ENCODE results near the gene SKI. TPM values are rescaled to one million over a fixed set of nuclear protein-coding genes. Genes with fewer than 3 reads are reported as not detected.
A peak's percentile ranks its signal among the peaks of the same experiment; 100 is the strongest.
"Not testable (repeated sequence)": the region's sequence is repeated elsewhere in the genome, so short reads cannot be mapped to it uniquely, and the experiment has no call there.

SKI gene
- total RNA-seq, 1 donor from 2014 or later, result 116 TPM

DNA sequence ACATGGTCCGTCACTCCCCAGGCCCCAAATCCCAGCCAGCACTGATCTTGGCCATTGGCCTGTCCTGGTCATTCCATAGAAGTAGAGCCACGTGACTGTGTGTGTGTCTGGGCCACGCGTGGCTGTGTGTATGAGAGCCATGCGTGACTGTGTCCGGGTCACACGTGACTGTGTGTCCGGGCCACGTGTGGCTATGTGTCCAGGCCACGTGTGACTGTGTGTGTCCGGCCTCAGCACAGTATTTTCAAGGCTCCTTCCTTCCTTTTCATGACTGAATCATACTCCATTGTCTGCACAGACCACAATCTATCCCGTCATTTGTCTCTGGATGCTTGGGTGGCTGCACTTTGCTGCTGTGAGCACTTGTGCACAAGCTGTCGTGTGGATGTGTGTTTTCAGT lies 67.4 kb downstream of the SKI start:
- Mint-ChIP-seq H3K4me3 (ENCODE audit: unreplicated experiment) (no peak overlapping the region), H3K4me1 (ENCODE audit: low read depth) (peaks cover 54% of the 10 kb centered on the region), H3K27ac (ENCODE audit: unreplicated experiment) (no peak overlapping the region), H3K27me3 (ENCODE audit: low read depth) (no peaks in the 10 kb centered on the region), H3K9me3 (ENCODE audit: low read depth) (no peaks in the 10 kb centered on the region), H3K36me3 (ENCODE audit: low read depth) (no peaks in the 10 kb centered on the region)
- TF ChIP-seq, protein P1, sequence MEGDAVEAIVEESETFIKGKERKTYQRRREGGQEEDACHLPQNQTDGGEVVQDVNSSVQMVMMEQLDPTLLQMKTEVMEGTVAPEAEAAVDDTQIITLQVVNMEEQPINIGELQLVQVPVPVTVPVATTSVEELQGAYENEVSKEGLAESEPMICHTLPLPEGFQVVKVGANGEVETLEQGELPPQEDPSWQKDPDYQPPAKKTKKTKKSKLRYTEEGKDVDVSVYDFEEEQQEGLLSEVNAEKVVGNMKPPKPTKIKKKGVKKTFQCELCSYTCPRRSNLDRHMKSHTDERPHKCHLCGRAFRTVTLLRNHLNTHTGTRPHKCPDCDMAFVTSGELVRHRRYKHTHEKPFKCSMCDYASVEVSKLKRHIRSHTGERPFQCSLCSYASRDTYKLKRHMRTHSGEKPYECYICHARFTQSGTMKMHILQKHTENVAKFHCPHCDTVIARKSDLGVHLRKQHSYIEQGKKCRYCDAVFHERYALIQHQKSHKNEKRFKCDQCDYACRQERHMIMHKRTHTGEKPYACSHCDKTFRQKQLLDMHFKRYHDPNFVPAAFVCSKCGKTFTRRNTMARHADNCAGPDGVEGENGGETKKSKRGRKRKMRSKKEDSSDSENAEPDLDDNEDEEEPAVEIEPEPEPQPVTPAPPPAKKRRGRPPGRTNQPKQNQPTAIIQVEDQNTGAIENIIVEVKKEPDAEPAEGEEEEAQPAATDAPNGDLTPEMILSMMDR (IDR thresholded peaks at IDR 0.05), result no peak
- no peak for DNase-seq (ENCODE audit: low spot score)

- not testable (repeated sequence) for H3K36me3 Mint-ChIP-seq (ENCODE audit: low read depth); H3K9me3 Mint-ChIP-seq (ENCODE audit: low read depth); H3K4me3 Mint-ChIP-seq (ENCODE audit: unreplicated experiment); H3K27ac Mint-ChIP-seq (ENCODE audit: unreplicated experiment); DNase-seq (ENCODE audit: low spot score); H3K27me3 Mint-ChIP-seq (ENCODE audit: low read depth)
- H3K4me1 Mint-ChIP-seq (ENCODE audit: low read depth), result peaks cover 53% of the 10 kb centered on the region
These were observed 68.1 kb downstream of the SKI start for GRCh38 chr1:2296211-2296610.

DNA sequence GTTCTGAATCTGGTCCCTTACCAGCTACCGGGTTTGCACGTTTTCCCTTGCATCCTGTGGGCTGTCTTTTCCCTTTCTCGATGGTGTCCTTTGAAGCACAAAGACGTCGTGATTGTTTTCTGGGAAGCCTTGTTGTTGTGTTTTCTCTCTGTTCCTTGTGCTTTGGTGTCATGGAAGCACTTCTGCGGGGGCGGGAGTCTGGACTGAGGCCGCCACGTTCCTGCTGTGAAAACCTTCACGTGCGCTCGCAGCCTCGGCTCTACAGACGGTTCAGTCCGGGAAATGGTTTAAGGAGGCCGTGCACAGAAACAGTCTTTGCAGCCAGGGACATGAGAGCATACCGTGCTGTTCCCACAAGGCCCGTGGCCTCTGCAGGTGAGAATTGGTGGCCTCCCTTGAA lies 68.5 kb downstream of the SKI start:
- H3K36me3 Mint-ChIP-seq (ENCODE audit: low read depth), result no peaks in the 10 kb centered on the region
- H3K27ac Mint-ChIP-seq (ENCODE audit: unreplicated experiment), result no peak overlapping the region
- no peaks in the 10 kb centered on the region for H3K27me3 Mint-ChIP-seq (ENCODE audit: low read depth)
- H3K4me3 Mint-ChIP-seq (ENCODE audit: unreplicated experiment), result no peak overlapping the region
- no peak for DNase-seq (ENCODE audit: low spot score)
- H3K9me3 Mint-ChIP-seq (ENCODE audit: low read depth), result no peaks in the 10 kb centered on the region
- peaks cover 53% of the 10 kb centered on the region for H3K4me1 Mint-ChIP-seq (ENCODE audit: low read depth)
- TF ChIP-seq, protein P1 (IDR thresholded peaks at IDR 0.05), result no peak

GRCh38 chr1:2297246-2298011 lies 69.3 kb downstream of the SKI start:
- H3K27ac Mint-ChIP-seq (ENCODE audit: unreplicated experiment), result no peak overlapping the region
- TF ChIP-seq, protein P1 (IDR thresholded peaks at IDR 0.05), result no peak
- H3K27me3 Mint-ChIP-seq (ENCODE audit: low read depth), result no peaks in the 10 kb centered on the region
- no peak overlapping the region for H3K4me3 Mint-ChIP-seq (ENCODE audit: unreplicated experiment)
- DNase-seq (ENCODE audit: low spot score), result no peak
- H3K36me3 Mint-ChIP-seq (ENCODE audit: low read depth), result no peaks in the 10 kb centered on the region
- no peaks in the 10 kb centered on the region for H3K9me3 Mint-ChIP-seq (ENCODE audit: low read depth)
- H3K4me1 Mint-ChIP-seq (ENCODE audit: low read depth), result peaks cover 52% of the 10 kb centered on the region

- TF ChIP-seq, protein P1 (IDR thresholded peaks at IDR 0.05), result no peak
- DNase-seq (ENCODE audit: low spot score), result no peak
- peaks cover 3% of the 10 kb centered on the region for H3K36me3 Mint-ChIP-seq (ENCODE audit: low read depth)
- peaks cover 49% of the 10 kb centered on the region for H3K4me1 Mint-ChIP-seq (ENCODE audit: low read depth)
- H3K27ac Mint-ChIP-seq (ENCODE audit: unreplicated experiment), result peak overlapping the region; percentile 63
- H3K9me3 Mint-ChIP-seq (ENCODE audit: low read depth), result no peaks in the 10 kb centered on the region
- H3K4me3 Mint-ChIP-seq (ENCODE audit: unreplicated experiment), result no peak overlapping the region
- H3K27me3 Mint-ChIP-seq (ENCODE audit: low read depth), result no peaks in the 10 kb centered on the region
These were observed 70.6 kb downstream of the SKI start for GRCh38 chr1:2298685-2299084.

DNA sequence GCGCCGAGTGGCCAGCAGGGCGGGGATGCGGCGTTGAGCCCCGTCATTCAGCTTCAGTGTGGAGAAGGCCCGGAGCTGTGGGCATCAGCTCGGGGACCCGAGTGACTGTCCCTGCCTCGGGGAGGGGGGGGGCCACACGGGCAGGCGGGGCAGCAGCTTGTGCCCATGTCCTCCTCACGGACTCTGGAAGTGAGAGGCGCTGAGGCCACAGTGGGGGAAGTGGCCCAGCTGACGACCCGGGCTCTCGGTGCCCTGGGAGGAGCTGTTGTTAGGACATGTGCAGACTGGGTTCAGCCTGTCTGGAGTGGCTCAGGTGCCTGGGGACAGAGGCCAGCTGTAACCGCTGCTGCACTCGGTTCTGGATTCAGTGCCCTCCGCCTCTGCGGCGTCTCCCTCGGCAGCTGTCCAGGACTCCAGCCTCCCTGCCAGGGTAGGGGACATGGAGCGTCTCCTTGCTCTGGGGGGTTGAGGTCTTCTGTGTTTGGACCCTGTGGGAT lies 71.1 kb downstream of the SKI start:
- Mint-ChIP-seq H3K9me3 (ENCODE audit: low read depth) (no peaks in the 10 kb centered on the region), H3K36me3 (ENCODE audit: low read depth) (peaks cover 3% of the 10 kb centered on the region), H3K4me1 (ENCODE audit: low read depth) (peaks cover 44% of the 10 kb centered on the region), H3K27ac (ENCODE audit: unreplicated experiment) (peak overlapping the region; percentile 63), H3K4me3 (ENCODE audit: unreplicated experiment) (no peak overlapping the region), H3K27me3 (ENCODE audit: low read depth) (no peaks in the 10 kb centered on the region)
- TF ChIP-seq, protein P1 (IDR thresholded peaks at IDR 0.05), result no peak
- DNase-seq (ENCODE audit: low spot score), result no peak
